ENCODE measurements around the gene AGAP5. TPM values are rescaled to one million over a fixed set of nuclear protein-coding genes. Genes with fewer than 3 reads are reported as not detected.
A peak's percentile ranks its signal among the peaks of the same experiment; 100 is the strongest.

AGAP5 gene
- polyA plus RNA-seq, 3 donors = 0.23 to 8.9 (median 0.44) TPM

- intact Hi-C loops (cut with micrococcal nuclease) = loop anchor here (2.0 kb wide), 1 partner anchor 115 kb away; no protein-coding TSS in a partner anchor
- no peaks in the 10 kb centered on the region for H4K20me1 ChIP-seq (ENCODE audit: insufficient read depth, low read length)
- Mint-ChIP-seq H3K4me1 (peaks cover 42% of the 10 kb centered on the region), H3K27me3 (ENCODE audit: low read depth in 3 of 3) (peaks cover 3 to 6% (median 5%) of the 10 kb centered on the region in 3 donors), H3K4me3 (peak overlapping the region; percentile 59 to 65), H3K36me3 (no peaks in the 10 kb centered on the region), H3K27ac (peak overlapping the region in 3 of 7 donors; percentile 33 to 75 (median 40)), H3K9me3 (no peaks in the 10 kb centered on the region)
- DNase-seq = peak; percentile 41 to 71 (median 59)
- peaks cover 26 to 31% of the 10 kb centered on the region in 2 donors for H3K4me1 ChIP-seq (ENCODE audit: control insufficient read depth in 1 of 2, insufficient read depth in 2 of 2, low read length in 2 of 2)
- no peaks in the 10 kb centered on the region for H3K36me3 ChIP-seq (replicated peaks in 1 of 2; ENCODE audit: control insufficient read depth in 1 of 2, insufficient read depth in 2 of 2, low read length in 2 of 2)
- no peaks in the 10 kb centered on the region for H3K9me3 ChIP-seq (replicated peaks in 1 of 2; ENCODE audit: control insufficient read depth in 1 of 2, insufficient read depth in 1 of 2, low read length in 2 of 2)
- no peaks in the 10 kb centered on the region for H3K79me2 ChIP-seq (ENCODE audit: insufficient read depth, low read length)
- peak overlapping the region; percentile 51 for H3K4me2 ChIP-seq (replicated peaks; ENCODE audit: extremely low read depth, low read length, poor library complexity, severe bottlenecking)
- no peak overlapping the region for H3K9ac ChIP-seq (ENCODE audit: insufficient read depth, low read length, poor library complexity, severe bottlenecking)
- no peaks in the 10 kb centered on the region for H3K27me3 ChIP-seq (ENCODE audit: control insufficient read depth in 2 of 2, insufficient read depth in 2 of 2, low read length in 2 of 2)
- H3K4me3 ChIP-seq (replicated peaks in 1 of 3; ENCODE audit: low read depth in 2 of 3, low read length in 3 of 3) = peak overlapping the region in 1 of 3 experiments; percentile 29
- WGBS (ENCODE audit: insufficient coverage) = 10% methylated on average over 2 of the region's 5 CpGs
- H2AFZ ChIP-seq (ENCODE audit: insufficient read depth, low read depth, low read length, poor library complexity, severe bottlenecking) = peak overlapping the region; percentile 56
- H3K27ac ChIP-seq (ENCODE audit: low read depth in 1 of 2, low read length in 2 of 2) = no peak overlapping the region
- peak; percentile 90 for TF ChIP-seq CTCF (IDR thresholded peaks at IDR 0.05)
These were observed 53.7 kb downstream of the AGAP5 start for GRCh38 chr10:73644015-73644743.

- Histone ChIP-seq H3K36me3 (replicated peaks in 1 of 2; ENCODE audit: control insufficient read depth in 1 of 2, insufficient read depth in 2 of 2, low read length in 2 of 2) (no peaks in the 10 kb centered on the region), H3K79me2 (ENCODE audit: insufficient read depth, low read length) (no peaks in the 10 kb centered on the region), H3K9me3 (replicated peaks in 1 of 2; ENCODE audit: control insufficient read depth in 1 of 2, insufficient read depth in 1 of 2, low read length in 2 of 2) (no peaks in the 10 kb centered on the region), H3K4me1 (ENCODE audit: control insufficient read depth in 1 of 2, insufficient read depth in 2 of 2, low read length in 2 of 2) (peaks cover 26 to 30% of the 10 kb centered on the region in 2 donors), H3K4me2 (replicated peaks; ENCODE audit: extremely low read depth, low read length, poor library complexity, severe bottlenecking) (no peak overlapping the region), H3K9ac (ENCODE audit: insufficient read depth, low read length, poor library complexity, severe bottlenecking) (no peak overlapping the region), H3K27ac (ENCODE audit: low read depth in 1 of 2, low read length in 2 of 2) (no peak overlapping the region), H4K20me1 (ENCODE audit: insufficient read depth, low read length) (no peaks in the 10 kb centered on the region), H2AFZ (ENCODE audit: insufficient read depth, low read depth, low read length, poor library complexity, severe bottlenecking) (peak overlapping the region; percentile 56), H3K27me3 (ENCODE audit: control insufficient read depth in 2 of 2, insufficient read depth in 2 of 2, low read length in 2 of 2) (no peaks in the 10 kb centered on the region), H3K4me3 (replicated peaks in 1 of 3; ENCODE audit: low read depth in 2 of 3, low read length in 3 of 3) (no peak overlapping the region)
- no peaks in the 10 kb centered on the region for H3K9me3 Mint-ChIP-seq
- WGBS (ENCODE audit: insufficient coverage) = 40% methylated on average over 1 of the region's 2 CpGs
- no peak for TF ChIP-seq CTCF (IDR thresholded peaks at IDR 0.05)
- DNase-seq = no peak
- H3K4me3 Mint-ChIP-seq = no peak overlapping the region
- H3K27ac Mint-ChIP-seq = peak overlapping the region in 2 of 7 donors; percentile 40 to 70
- peaks cover 3 to 6% (median 5%) of the 10 kb centered on the region in 3 donors for H3K27me3 Mint-ChIP-seq (ENCODE audit: low read depth in 3 of 3)
- intact Hi-C loops (cut with micrococcal nuclease) = no loop called here
- H3K36me3 Mint-ChIP-seq = no peaks in the 10 kb centered on the region
- peaks cover 41% of the 10 kb centered on the region for H3K4me1 Mint-ChIP-seq
These were observed 54.5 kb downstream of the AGAP5 start for GRCh38 chr10:73643362-73643761.
